K562 (cell line): ENCODE measurements around the gene SCUBE1. TPM values are rescaled to one million over a fixed set of nuclear protein-coding genes. Genes with fewer than 3 reads are reported as not detected.

Experiments used
- ATAC-seq: fragments of 200-7000 bp; cut with Tn5 transposase; 3 replicates; pipeline ENCODE4 v1.9.1; 2020; ENCODE audit warnings: moderate library complexity
- BruUV-seq: library from RNA; stranded (reverse); fragments of 400-500 nt; replicated peaks from 2 replicates; lab custom pipeline; 2021; lab: Mats Ljungman, UMichigan
- CTCF ChIA-PET: fragments of 300-600 bp; formaldehyde crosslinking; extraction: SDS; loops from one replicate; lab custom pipeline; 2021; ENCODE audit warnings: low intra/inter-chr PET ratio; lab: Yijun Ruan, JAX
- POLR2A ChIA-PET: fragments of 300-600, 350-650 bp; sonication (Branson Sonifier 250); formaldehyde crosslinking; extraction: SDS; loops from one replicate; lab custom pipeline; 2021; ENCODE audit warnings: antibody characterized with exemption, inconsistent platforms; lab: Yijun Ruan, JAX
- DNase-seq, 4 experiments: peaks; one replicate each; pipeline versions ENCODE4 v3.0.0 to v3.0.0-alpha.2; 2011 to 2018; ENCODE audit warnings: low spot score in 3 of 4, mixed read lengths in 3 of 4; ENCODE audit errors: extremely low read depth in 1 of 4
- FAIRE-seq: peaks from 2 replicates; lab custom pipeline; 2011; peaks lifted over from hg19 to GRCh38; lab: Jason Lieb, UNC
- H2AFZ ChIP-seq: 2 replicates; pipeline ENCODE4 v1.6.0; 2011; ENCODE audit warnings: low read depth, low read length, control low read depth, inconsistent platforms
- H3K27ac ChIP-seq: fragments of 200-600 bp; 3 replicates; pipeline ENCODE4 v1.8.0; 2011; ENCODE audit warnings: low read depth, mild to moderate bottlenecking, control low read depth, inconsistent platforms, low read length, moderate library complexity, mixed read lengths; ENCODE audit errors: extremely low read depth
- H3K27me3 ChIP-seq, 2 experiments: fragments of 300-600 bp in 1 of 2; 2 replicates in 1 of 2; 3 replicates in 1 of 2; pipeline versions ENCODE4 v1.6.0 to v1.8.0; 2011; ENCODE audit warnings: inconsistent platforms in 2 of 2, low read length in 2 of 2, mild to moderate bottlenecking in 1 of 2, mixed read lengths in 1 of 2, moderate library complexity in 1 of 2; ENCODE audit not compliant: control insufficient read depth in 2 of 2, insufficient read depth in 2 of 2
- H3K36me3 ChIP-seq: fragments of 300-600 bp; 3 replicates; pipeline ENCODE4 v1.8.0; 2011; ENCODE audit warnings: mild to moderate bottlenecking, low read length, inconsistent platforms; ENCODE audit not compliant: control insufficient read depth, insufficient read depth
- H3K4me1 ChIP-seq, 2 experiments: fragments of 200-600 bp in 1 of 2; replicated peaks in 1 of 2; 2 replicates in 1 of 2; 3 replicates in 1 of 2; pipeline versions ENCODE4 v1.5.1 to v1.8.0; 2011; ENCODE audit warnings: inconsistent platforms in 2 of 2, low read length in 2 of 2, mild to moderate bottlenecking in 1 of 2, mixed read lengths in 1 of 2, moderate library complexity in 1 of 2; ENCODE audit not compliant: control insufficient read depth in 2 of 2, insufficient read depth in 2 of 2
- H3K4me2 ChIP-seq: 2 replicates; pipeline ENCODE4 v1.6.1; 2011; ENCODE audit warnings: low read length, control low read depth, inconsistent platforms, mixed read lengths; ENCODE audit not compliant: insufficient read depth
- H3K4me3 ChIP-seq: fragments of 200-600 bp; sonication (generic), shearing (Covaris generic); 2 replicates; pipeline ENCODE4 v1.5.1; 2016; ENCODE audit warnings: control low read depth, inconsistent platforms
- H3K79me2 ChIP-seq: fragments of 200-600 bp; 3 replicates; pipeline ENCODE4 v1.8.0; 2011; ENCODE audit warnings: low read length, inconsistent platforms; ENCODE audit not compliant: control insufficient read depth, insufficient read depth
- H3K9ac ChIP-seq, 2 experiments: 2 replicates each; pipeline versions ENCODE4 v1.6.0 to v1.6.1; 2011; ENCODE audit warnings: low read depth in 2 of 2, low read length in 2 of 2, control low read depth in 1 of 2, inconsistent platforms in 1 of 2, mild to moderate bottlenecking in 1 of 2, mixed read lengths in 1 of 2; ENCODE audit not compliant: insufficient read depth in 1 of 2
- H3K9me1 ChIP-seq: one replicate; pipeline ENCODE4 v1.6.0; 2011; ENCODE audit warnings: inconsistent platforms, mild to moderate bottlenecking, low read length, moderate library complexity; ENCODE audit not compliant: control insufficient read depth, insufficient read depth
- H3K9me3 ChIP-seq: replicated peaks from 2 replicates; pipeline ENCODE4 v1.5.1; 2011; ENCODE audit warnings: low read depth, low read length, inconsistent platforms; ENCODE audit not compliant: control insufficient read depth, insufficient read depth
- H4K20me1 ChIP-seq: replicated peaks from 2 replicates; pipeline ENCODE4 v1.6.1; 2011; ENCODE audit warnings: low read length, inconsistent platforms, mixed read lengths; ENCODE audit not compliant: control insufficient read depth, insufficient read depth
- AFF1 ChIP-seq, 2 experiments: fragments of 450-650 bp; IDR thresholded peaks; 2 replicates each; pipeline ENCODE4 v1.6.1; 2018; ENCODE audit warnings: mild to moderate bottlenecking in 2 of 2, low read depth in 1 of 2; ENCODE audit not compliant: partially characterized antibody in 2 of 2
- ATF2 ChIP-seq: sonication (generic); formaldehyde crosslinking; IDR thresholded peaks from 2 replicates; pipeline ENCODE4 v1.8.1; 2022; ENCODE audit warnings: missing genetic modification reagents
- CTCF ChIP-seq, 3 experiments: IDR thresholded peaks in 2 of 3; conservative IDR thresholded peaks in 1 of 3; 2 replicates each; pipeline ENCODE4 v1.5.1; 2011 to 2012; ENCODE audit warnings: low read length in 3 of 3, mild to moderate bottlenecking in 3 of 3, control low read depth in 2 of 3, improper control_type of control experiment in 1 of 3, inconsistent platforms in 1 of 3, low read depth in 1 of 3, mixed read lengths in 1 of 3, moderate library complexity in 1 of 3; ENCODE audit not compliant: insufficient read depth in 2 of 3
- PRPF4 ChIP-seq: fragments of 200-400 bp; formaldehyde crosslinking; IDR thresholded peaks from one replicate; pipeline ENCODE4 v1.6.1; 2017; ENCODE audit warnings: low read length, low read depth, mild to moderate bottlenecking; ENCODE audit not compliant: insufficient read depth, poor library complexity, severe bottlenecking
- WGBS: fragments of 100-300 bp; shearing (Covaris generic); methylation state at CpG from one replicate; pipeline ENCODE4 v1.1.6; 2016; ENCODE audit warnings: low coverage, mixed read lengths; ENCODE audit not compliant: insufficient coverage; ENCODE audit errors: missing lambda C conversion rate; 5-methylcytosine and 5-hydroxymethylcytosine counted together
- in situ Hi-C: fragments of 300-500 bp; cut with MboI; formaldehyde crosslinking; loops from 4 replicates; pipeline ENCODE4 v1.15.0; 2018; ENCODE audit warnings: inconsistent platforms, mixed read lengths
- intact Hi-C: fragments of 100-400 bp; cut with micrococcal nuclease; formaldehyde crosslinking; loops from 2 replicates; pipeline ENCODE4 v1.14.2; 2022
- polyA plus RNA-seq, 8 experiments: library from polyadenylated mRNA; depleted of rRNA in 4 of 8; stranded (reverse) in 5 of 8; unstranded in 3 of 8; fragments of >200 nt; fragmentation: Nextera tagmentation in 2 of 8; fragmentation: Illumina TruSeq in 1 of 8; extraction: Ambion mirVana in 2 of 8; extraction: Trizol in 1 of 8; gene quantifications; 2 replicates each; pipeline versions ENCODE4 v1.2.1 to v1.2.3, GENCODE V29; 2011 to 2014; ENCODE audit warnings: inconsistent platforms in 1 of 8, missing spikeins in 1 of 8
- total RNA-seq, 7 experiments: library from RNA; depleted of rRNA in 6 of 7; stranded (reverse); fragments of >200 nt in 6 of 7; fragmentation: Illumina TruSeq in 2 of 7; extraction: Trizol in 2 of 7; gene quantifications; 2 replicates each; pipeline versions ENCODE4 v1.2.1 to v1.2.3, GENCODE V29; 2011 to 2021; ENCODE audit warnings: low replicate concordance in 1 of 7

The SCUBE1 gene
- total and polyA plus RNA-seq, 9 of the 15 experiments (the other 6 are each of a cell fraction or from before 2014, with no cell fraction given): 0.03 to 0.47 (median 0.29) TPM; not detected in 6

GRCh38 chr22:43272869-43273318, 70.3 kb downstream of the SCUBE1 start:
- TF ChIP-seq AFF1 (IDR thresholded peaks at IDR 0.05; ENCODE audit: low read depth in 1 of 2, partially characterized antibody in 2 of 2) (no peak), ATF2 (CRISPR knock-in tag) (no peak), CTCF (IDR thresholded peaks at IDR 0.05 in 2 of 3, conservative IDR thresholded peaks at IDR 0.05 in 1 of 3; ENCODE audit: insufficient read depth in 2 of 3, low read depth in 1 of 3, low read length in 3 of 3) (peak in 2 of 3 experiments; percentile 11 to 28; a peak in 1 of 6 replicates), PRPF4 (no peak)
- H3K4me2 ChIP-seq: no peak overlapping the region
- no peaks in the 10 kb centered on the region for H3K9me3 ChIP-seq
- FAIRE-seq (no peak), DNase-seq (peak in 1 of 4 experiments; percentile 11), ATAC-seq (no peak)
- H3K4me1 ChIP-seq: peaks cover 6 to 16% of the 10 kb centered on the region in 2 experiments; a peak in 3 of 5 replicates
- whole genome bisulfite sequencing: 20% methylated on average over 9 of the region's 12 CpGs
- intact Hi-C loops (loop anchor here (5.0 kb wide), 1 partner anchor 41 kb away; no protein-coding TSS in a partner anchor), in situ Hi-C loops (loop anchor here (10.0 kb wide), 1 partner anchor 102 kb away; no protein-coding TSS in a partner anchor)
- BruUV-seq: no TSS peak
- ChIA-PET POLR2A (interaction anchor here (0.6 to 1.1 kb wide), 3 partner anchors 13 to 116 kb away, joined by 3 read pairs; no protein-coding TSS in a partner anchor), CTCF (interaction anchor here (1.1 to 3.8 kb wide), 2 partner anchors 73 to 112 kb away, joined by 6 to 26 read pairs; no protein-coding TSS in a partner anchor)
- no peak overlapping the region for H2AFZ ChIP-seq
- H3K36me3 ChIP-seq: no peaks in the 10 kb centered on the region
- no peaks in the 10 kb centered on the region for H3K79me2 ChIP-seq
- H3K27ac ChIP-seq: no peak overlapping the region
- H3K27me3 ChIP-seq: peaks cover 23 to 57% of the 10 kb centered on the region in 2 experiments; a peak in 4 of 5 replicates
- no peaks in the 10 kb centered on the region for H3K9me1 ChIP-seq
- H3K4me3 ChIP-seq: no peak overlapping the region
- H4K20me1 ChIP-seq: peaks cover 19% of the 10 kb centered on the region
- peak overlapping the region in 1 of 2 experiments; percentile 45; a peak in 1 of 4 replicates for H3K9ac ChIP-seq
